ENCODE data around the gene LHFPL3.

DNA sequence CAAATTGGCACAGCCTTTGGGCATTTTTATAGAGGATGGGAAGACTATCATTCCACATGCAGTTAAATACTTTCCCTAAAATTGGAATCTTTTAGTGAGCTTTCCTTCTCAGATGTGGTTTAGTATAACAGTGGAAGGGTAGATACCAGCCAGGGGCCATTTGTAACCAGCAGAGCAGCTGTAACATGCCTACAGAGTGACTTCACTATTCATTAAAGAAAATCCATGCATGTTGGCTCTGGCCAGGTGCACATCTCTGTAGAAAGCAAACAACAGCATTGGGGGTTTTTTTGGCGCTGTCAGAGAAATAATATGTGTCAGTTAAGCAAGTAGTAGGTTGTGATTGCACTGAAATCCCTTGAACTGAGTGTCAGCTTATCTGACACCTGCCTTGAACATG is 115.6 kb downstream of the LHFPL3 start:
- TF ChIP-seq, protein P1, sequence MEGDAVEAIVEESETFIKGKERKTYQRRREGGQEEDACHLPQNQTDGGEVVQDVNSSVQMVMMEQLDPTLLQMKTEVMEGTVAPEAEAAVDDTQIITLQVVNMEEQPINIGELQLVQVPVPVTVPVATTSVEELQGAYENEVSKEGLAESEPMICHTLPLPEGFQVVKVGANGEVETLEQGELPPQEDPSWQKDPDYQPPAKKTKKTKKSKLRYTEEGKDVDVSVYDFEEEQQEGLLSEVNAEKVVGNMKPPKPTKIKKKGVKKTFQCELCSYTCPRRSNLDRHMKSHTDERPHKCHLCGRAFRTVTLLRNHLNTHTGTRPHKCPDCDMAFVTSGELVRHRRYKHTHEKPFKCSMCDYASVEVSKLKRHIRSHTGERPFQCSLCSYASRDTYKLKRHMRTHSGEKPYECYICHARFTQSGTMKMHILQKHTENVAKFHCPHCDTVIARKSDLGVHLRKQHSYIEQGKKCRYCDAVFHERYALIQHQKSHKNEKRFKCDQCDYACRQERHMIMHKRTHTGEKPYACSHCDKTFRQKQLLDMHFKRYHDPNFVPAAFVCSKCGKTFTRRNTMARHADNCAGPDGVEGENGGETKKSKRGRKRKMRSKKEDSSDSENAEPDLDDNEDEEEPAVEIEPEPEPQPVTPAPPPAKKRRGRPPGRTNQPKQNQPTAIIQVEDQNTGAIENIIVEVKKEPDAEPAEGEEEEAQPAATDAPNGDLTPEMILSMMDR (IDR thresholded peaks at IDR 0.05; ENCODE audit: low read length), result no peak
- TF ChIP-seq EZH2 (IDR thresholded peaks at IDR 0.05; ENCODE audit: borderline replicate concordance, low read length), result no peak

All from OCI-LY1 (cell line).